H1 (cell line): ENCODE measurements around the gene SEMA5B. TPM values are rescaled to one million over a fixed set of nuclear protein-coding genes. Genes with fewer than 3 reads are reported as not detected.

Experiments used
- CTCF ChIA-PET: fragments of 300-600 bp; sonication (Branson Sonifier 250); formaldehyde crosslinking; loops from one replicate; lab custom pipeline; 2021; ENCODE audit not compliant: partially characterized antibody; lab: Charles Lee
- POLR2A ChIA-PET: fragments of 300-600 bp; sonication (Branson Sonifier 250); formaldehyde crosslinking; loops from one replicate; lab custom pipeline; 2021; ENCODE audit warnings: inconsistent platforms; ENCODE audit not compliant: partially characterized antibody; lab: Charles Lee
- DNase-seq, 2 experiments: peaks; one replicate each; pipeline versions ENCODE4 v3.0.0 to v3.0.0-alpha.2; 2010 to 2022; ENCODE audit warnings: low spot score in 2 of 2, low read depth in 1 of 2, mixed read lengths in 1 of 2
- FAIRE-seq: peaks from 2 replicates; lab custom pipeline; 2011; peaks lifted over from hg19 to GRCh38; lab: Jason Lieb, UNC
- H2AFZ ChIP-seq: 2 replicates; pipeline ENCODE4 v1.8.1; 2012; ENCODE audit warnings: low read length, inconsistent platforms
- H2AK5ac ChIP-seq: 2 replicates; pipeline ENCODE4 v1.6.1; 2013; ENCODE audit warnings: low read depth, low read length
- H2BK120ac ChIP-seq: replicated peaks from 2 replicates; pipeline ENCODE3; 2013; ENCODE audit warnings: low read depth, low read length, inconsistent platforms
- H2BK12ac ChIP-seq: 2 replicates; pipeline ENCODE4 v1.6.1; 2013; ENCODE audit warnings: low read depth, low read length
- H2BK15ac ChIP-seq: 2 replicates; pipeline ENCODE4 v1.6.1; 2013; ENCODE audit warnings: low read length
- H2BK20ac ChIP-seq: 2 replicates; pipeline ENCODE4 v1.6.1; 2013; ENCODE audit warnings: low read length
- H2BK5ac ChIP-seq: 2 replicates; pipeline ENCODE4 v1.6.1; 2013; ENCODE audit warnings: low read depth, low read length
- H3K14ac ChIP-seq: 2 replicates; pipeline ENCODE4 v1.6.1; 2013; ENCODE audit warnings: inconsistent platforms; ENCODE audit not compliant: insufficient read length
- H3K18ac ChIP-seq: 2 replicates; pipeline ENCODE4 v1.6.1; 2013; ENCODE audit warnings: low read length; ENCODE audit errors: extremely low read depth
- H3K23ac ChIP-seq: 2 replicates; pipeline ENCODE4 v1.6.1; 2013; ENCODE audit warnings: inconsistent platforms; ENCODE audit not compliant: insufficient read length
- H3K23me2 ChIP-seq: 2 replicates; pipeline ENCODE4 v1.6.1; 2013; ENCODE audit warnings: low read depth, low read length
- H3K27ac ChIP-seq: 2 replicates; pipeline ENCODE4 v1.6.1; 2011; ENCODE audit warnings: low read depth, low read length, inconsistent platforms
- H3K27me3 ChIP-seq, 4 experiments: replicated peaks in 1 of 4; 1 replicate in 1 of 4; 2 replicates in 3 of 4; pipeline versions ENCODE4 v1.6.1 to v1.8.1; 2011 to 2013; ENCODE audit warnings: low read length in 3 of 4, mild to moderate bottlenecking in 3 of 4, inconsistent platforms in 2 of 4, mixed read lengths in 2 of 4, moderate library complexity in 1 of 4; ENCODE audit not compliant: control insufficient read depth in 3 of 4, insufficient read depth in 3 of 4; ENCODE audit errors: extremely low read depth in 1 of 4
- H3K36me3 ChIP-seq, 4 experiments: 2 replicates each; pipeline versions ENCODE4 v1.6.1 to v1.8.1; 2011 to 2013; ENCODE audit warnings: mild to moderate bottlenecking in 4 of 4, low read length in 3 of 4, moderate library complexity in 2 of 4, control low read depth in 1 of 4, inconsistent platforms in 1 of 4; ENCODE audit not compliant: insufficient read depth in 4 of 4, control insufficient read depth in 2 of 4
- H3K4ac ChIP-seq: replicated peaks from 2 replicates; pipeline ENCODE3; 2013; ENCODE audit warnings: low read length, low read depth, mixed read lengths, inconsistent platforms; ENCODE audit not compliant: insufficient read length
- H3K4me1 ChIP-seq, 4 experiments: replicated peaks in 1 of 4; 1 replicate in 1 of 4; 2 replicates in 3 of 4; pipeline versions ENCODE4 v1.6.1 to v1.8.1; 2011 to 2013; ENCODE audit warnings: low read length in 3 of 4, inconsistent platforms in 2 of 4, mixed read lengths in 1 of 4; ENCODE audit not compliant: insufficient read depth in 4 of 4, control insufficient read depth in 3 of 4
- H3K4me2 ChIP-seq, 2 experiments: 2 replicates each; pipeline versions ENCODE4 v1.6.1 to v1.8.1; 2011 to 2013; ENCODE audit warnings: low read depth in 2 of 2, low read length in 2 of 2, control low read depth in 1 of 2, inconsistent platforms in 1 of 2, mild to moderate bottlenecking in 1 of 2; ENCODE audit not compliant: insufficient read depth in 1 of 2
- H3K4me3 ChIP-seq, 4 experiments: fragments of 200-600, 300-600 bp in 1 of 4; sonication (generic), shearing (Covaris generic), sonication (Bioruptor Twin) in 1 of 4; 2 replicates each; pipeline versions ENCODE4 v1.5.1 to v1.8.1; 2011 to 2016; ENCODE audit warnings: low read length in 4 of 4, low read depth in 3 of 4, control low read depth in 2 of 4, inconsistent platforms in 2 of 4, mild to moderate bottlenecking in 2 of 4, mixed read lengths in 1 of 4, moderate library complexity in 1 of 4; ENCODE audit not compliant: insufficient read depth in 2 of 4; ENCODE audit errors: extremely low read depth in 1 of 4
- H3K56ac ChIP-seq: replicated peaks from 2 replicates; pipeline ENCODE3; 2013; ENCODE audit warnings: low read depth, mild to moderate bottlenecking, mixed read lengths, low read length, inconsistent platforms; ENCODE audit not compliant: insufficient read length
- H3K79me1 ChIP-seq: 2 replicates; pipeline ENCODE4 v1.6.1; 2013; ENCODE audit warnings: low read depth, low read length, control low read depth
- H3K79me2 ChIP-seq, 2 experiments: 2 replicates each; pipeline versions ENCODE4 v1.6.1 to v1.8.1; 2012 to 2013; ENCODE audit warnings: low read length in 2 of 2, mild to moderate bottlenecking in 2 of 2, inconsistent platforms in 1 of 2; ENCODE audit not compliant: insufficient read depth in 2 of 2, control insufficient read depth in 1 of 2
- H3K9ac ChIP-seq, 4 experiments: replicated peaks in 1 of 4; 1 replicate in 1 of 4; 2 replicates in 3 of 4; pipeline versions ENCODE4 v1.6.1 to v1.8.1; 2011 to 2013; ENCODE audit warnings: low read depth in 3 of 4, low read length in 3 of 4, control low read depth in 2 of 4, mild to moderate bottlenecking in 2 of 4, moderate library complexity in 2 of 4, inconsistent platforms in 1 of 4; ENCODE audit errors: extremely low read depth in 1 of 4
- H3K9me3 ChIP-seq, 2 experiments: 2 replicates each; pipeline versions ENCODE4 v1.6.1 to v1.8.1; 2012 to 2013; ENCODE audit warnings: mild to moderate bottlenecking in 2 of 2, moderate library complexity in 2 of 2, control low read depth in 1 of 2, inconsistent platforms in 1 of 2, low read depth in 1 of 2, low read length in 1 of 2, mixed read lengths in 1 of 2; ENCODE audit not compliant: insufficient read depth in 2 of 2
- H4K20me1 ChIP-seq, 2 experiments: replicated peaks in 1 of 2; 2 replicates each; pipeline versions ENCODE3 to v1.8.1; 2011 to 2013; ENCODE audit warnings: inconsistent platforms in 2 of 2, low read length in 2 of 2, mild to moderate bottlenecking in 1 of 2; ENCODE audit not compliant: insufficient read depth in 2 of 2, control insufficient read depth in 1 of 2
- H4K5ac ChIP-seq: 2 replicates; pipeline ENCODE4 v1.6.1; 2013; ENCODE audit warnings: low read length, low read depth, mixed read lengths, inconsistent platforms; ENCODE audit not compliant: insufficient read length
- H4K8ac ChIP-seq: 2 replicates; pipeline ENCODE4 v1.8.0; 2013; ENCODE audit warnings: mild to moderate bottlenecking, moderate library complexity, low read length, inconsistent platforms; ENCODE audit not compliant: insufficient read depth; ENCODE audit errors: extremely low read depth
- H4K91ac ChIP-seq: replicated peaks from 2 replicates; pipeline ENCODE3; 2013; ENCODE audit warnings: low read length, mixed read lengths, inconsistent platforms; ENCODE audit not compliant: insufficient read length
- ASH2L ChIP-seq: fragments of 200-600, 300-600 bp; sonication (generic); IDR thresholded peaks from one replicate; pipeline ENCODE4 v1.7.1; 2017; ENCODE audit warnings: low read length
- ATF2 ChIP-seq: IDR thresholded peaks from 2 replicates; pipeline ENCODE4 v1.6.1; 2012; ENCODE audit warnings: low read length, inconsistent platforms
- ATF3 ChIP-seq: IDR thresholded peaks from 2 replicates; pipeline ENCODE4 v1.6.1; 2011; ENCODE audit warnings: low read depth, mild to moderate bottlenecking, low read length; ENCODE audit not compliant: insufficient read depth
- BRCA1 ChIP-seq: IDR thresholded peaks from 2 replicates; pipeline ENCODE4 v1.6.1; 2012; ENCODE audit warnings: low read depth, low read length, improper control_type of control experiment
- CBX8 ChIP-seq: fragments of 300-800, 300-1000 bp; sonication (generic); IDR thresholded peaks from 2 replicates; pipeline ENCODE4 v1.7.1; 2016; ENCODE audit warnings: low read depth, low read length, borderline replicate concordance
- CHD1 ChIP-seq: IDR thresholded peaks from 2 replicates; pipeline ENCODE4 v1.6.1; 2012; ENCODE audit warnings: low read depth, low read length, improper control_type of control experiment
- CHD2 ChIP-seq: IDR thresholded peaks from 2 replicates; pipeline ENCODE4 v1.6.1; 2012; ENCODE audit warnings: low read length, improper control_type of control experiment
- EZH2 ChIP-seq: fragments of 200-600 bp; sonication (generic); IDR thresholded peaks from 2 replicates; pipeline ENCODE4 v1.7.1; 2012; ENCODE audit warnings: low read depth, mild to moderate bottlenecking, moderate library complexity, low read length, inconsistent platforms; ENCODE audit not compliant: severe bottlenecking
- TAF1 ChIP-seq: IDR thresholded peaks from 2 replicates; pipeline ENCODE4 v1.6.1; 2011; ENCODE audit warnings: mild to moderate bottlenecking, low read depth, low read length
- WGBS, 2 experiments: shearing (Covaris generic) in 1 of 2; methylation state at CpG; one replicate each; pipeline versions ENCODE4 v1.1.6 to v1.1.7; 2013 to 2015; ENCODE audit warnings: low lambda C conversion rate in 2 of 2, mixed read lengths in 2 of 2, inconsistent platforms in 1 of 2, low coverage in 1 of 2, missing lambda C conversion rate in 1 of 2; ENCODE audit not compliant: insufficient replicate concordance in 2 of 2, insufficient coverage in 1 of 2, insufficient read length in 1 of 2; ENCODE audit errors: extremely low coverage in 1 of 2, missing lambda C conversion rate in 1 of 2; 5-methylcytosine and 5-hydroxymethylcytosine counted together
- polyA plus RNA-seq, 7 experiments: library from polyadenylated mRNA; depleted of rRNA in 3 of 7; stranded (reverse) in 5 of 7; unstranded in 2 of 7; fragments of >200 nt in 5 of 7; fragments of 200-250 nt in 2 of 7; gene quantifications; 1 replicate in 5 of 7; 2 replicates in 1 of 7; 4 replicates in 1 of 7; pipeline versions ENCODE4 v1.2.1 to v1.2.3, GENCODE V29; 2011 to 2013; ENCODE audit warnings: missing spikeins in 2 of 7, mixed read lengths in 2 of 7
- total RNA-seq: library from RNA; stranded (reverse); fragmentation: NEBNext Ultra II Directional; extraction: Animal tissue kit (Norgen Biotek cat#: 25700); gene quantifications from 2 replicates; pipeline ENCODE4 v1.2.1, GENCODE V29; 2021
- TF ChIP-seq, protein P1 (sequence below): IDR thresholded peaks from 2 replicates; pipeline ENCODE4 v1.6.1; 2012; ENCODE audit warnings: inconsistent platforms

SEMA5B gene
- total and polyA plus RNA-seq, 2 of the 8 experiments (the other 6 are each of a cell fraction or from before 2014, with no cell fraction given): 13.1 to 22.4 TPM

GRCh38 chr3:122915300-122916055, 112.1 kb downstream of the SEMA5B start:
- CTCF ChIA-PET: interaction anchor here (0.6 to 1.5 kb wide), 4 partner anchors 13 to 160 kb away, joined by 3 to 5 read pairs (median 4); no protein-coding TSS in a partner anchor
- TF ChIP-seq BRCA1 (no peak), CHD1 (no peak), ATF3 (no peak), TAF1 (no peak), CBX8 (no peak), ASH2L (no peak), ATF2 (no peak), CHD2 (no peak), EZH2 (no peak)
- TF ChIP-seq, protein P1, sequence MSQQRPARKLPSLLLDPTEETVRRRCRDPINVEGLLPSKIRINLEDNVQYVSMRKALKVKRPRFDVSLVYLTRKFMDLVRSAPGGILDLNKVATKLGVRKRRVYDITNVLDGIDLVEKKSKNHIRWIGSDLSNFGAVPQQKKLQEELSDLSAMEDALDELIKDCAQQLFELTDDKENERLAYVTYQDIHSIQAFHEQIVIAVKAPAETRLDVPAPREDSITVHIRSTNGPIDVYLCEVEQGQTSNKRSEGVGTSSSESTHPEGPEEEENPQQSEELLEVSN: no peak

More at GRCh38 chr3:122915300-122916055, 112.1 kb downstream of the SEMA5B start:
- Histone ChIP-seq H2AFZ (no peak overlapping the region), H2BK15ac (no peak overlapping the region), H4K20me1 (no peaks in the 10 kb centered on the region), H3K23me2 (no peaks in the 10 kb centered on the region), H2AK5ac (no peak overlapping the region), H3K14ac (no peak overlapping the region), H4K8ac (no peak overlapping the region; the same call in 1 of the 2 replicates), H2BK120ac (no peak overlapping the region), H2BK5ac (no peak overlapping the region), H3K27ac (no peak overlapping the region), H3K9ac (no peak overlapping the region), H3K18ac (no peak overlapping the region), H2BK12ac (no peak overlapping the region), H3K4ac (no peak overlapping the region), H3K36me3 (peaks cover 0 to 7% (median 2%) of the 10 kb centered on the region in 4 experiments; a peak in 3 of 8 replicates), H3K9me3 (no peaks in the 10 kb centered on the region), H3K4me1 (no peaks in the 10 kb centered on the region), H3K4me3 (no peak overlapping the region), H4K91ac (no peak overlapping the region), H3K23ac (no peak overlapping the region), H3K56ac (no peak overlapping the region), H3K79me1 (no peaks in the 10 kb centered on the region), H2BK20ac (no peak overlapping the region), H3K4me2 (no peak overlapping the region), H3K79me2 (no peaks in the 10 kb centered on the region), H3K27me3 (no peaks in the 10 kb centered on the region; a peak in 2 of 7 replicates), H4K5ac (no peak overlapping the region)
- POLR2A ChIA-PET: no interaction called here
- FAIRE-seq (no peak), DNase-seq (no peak)
- WGBS, 2 experiments: 90% methylated on average over 17 of the region's 17 CpGs; no CpG with 5 or more reads in 1 of the 2 experiments
